Choroid plexus epithelial cell (primary cell): Measurements from ENCODE around the gene AKR7A2.

ENCODE experiments used
- DNase-seq: peaks from one replicate; pipeline ENCODE4 v3.0.0-alpha.2; 2010; ENCODE audit warnings: low read depth
- H3K4me3 ChIP-seq: 2 replicates; pipeline ENCODE4 v1.5.1; 2011; ENCODE audit warnings: low read depth, mild to moderate bottlenecking, control low read depth, low read length, moderate library complexity
- TF ChIP-seq, protein P1 (sequence below): conservative IDR thresholded peaks from 2 replicates; pipeline ENCODE4 v1.5.1; 2011; ENCODE audit warnings: low read depth, mild to moderate bottlenecking, control low read depth, inconsistent platforms, low read length, moderate library complexity

The AKR7A2 gene

DNA sequence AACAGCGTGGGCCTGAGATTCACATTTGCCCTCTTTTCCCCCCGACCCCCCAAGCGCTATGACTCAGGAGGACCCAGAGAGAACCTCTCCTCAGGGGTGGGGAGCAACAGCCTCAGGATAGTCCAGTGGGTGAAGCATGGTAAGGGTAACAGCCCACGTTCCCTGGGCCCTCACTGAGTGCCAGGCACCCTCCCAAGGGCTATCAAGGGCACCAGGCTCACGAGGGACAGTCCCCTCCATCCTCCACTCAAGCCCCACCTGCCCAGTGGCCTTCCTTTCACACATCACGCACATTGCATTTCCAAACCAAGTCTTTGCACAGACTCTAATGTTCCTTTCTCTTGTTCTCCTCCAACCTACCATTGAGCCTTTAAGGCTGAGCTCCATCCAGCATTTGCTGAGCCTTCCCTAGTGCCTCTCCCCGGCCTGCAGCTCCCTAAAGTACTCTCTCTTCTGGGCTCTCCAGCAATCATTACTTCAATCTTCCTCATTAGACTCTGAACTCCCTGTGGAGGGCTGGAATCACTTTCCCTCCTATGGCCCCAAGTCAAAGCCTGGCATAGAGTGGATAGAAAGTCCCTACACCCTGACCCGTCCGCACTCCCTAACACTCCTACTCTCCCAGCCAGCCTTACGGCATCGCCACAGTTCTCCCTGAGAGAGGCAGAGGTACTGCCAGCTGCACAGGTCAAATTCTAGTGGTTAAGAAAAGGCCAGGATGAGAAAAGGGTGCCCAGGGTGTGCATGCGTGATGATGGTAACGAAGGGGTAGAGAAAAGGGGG, 1.0 kb downstream of the AKR7A2 start:
- DNase-seq, result peak; percentile 30
- peak overlapping the region; percentile 63 for H3K4me3 ChIP-seq
- TF ChIP-seq, protein P1, sequence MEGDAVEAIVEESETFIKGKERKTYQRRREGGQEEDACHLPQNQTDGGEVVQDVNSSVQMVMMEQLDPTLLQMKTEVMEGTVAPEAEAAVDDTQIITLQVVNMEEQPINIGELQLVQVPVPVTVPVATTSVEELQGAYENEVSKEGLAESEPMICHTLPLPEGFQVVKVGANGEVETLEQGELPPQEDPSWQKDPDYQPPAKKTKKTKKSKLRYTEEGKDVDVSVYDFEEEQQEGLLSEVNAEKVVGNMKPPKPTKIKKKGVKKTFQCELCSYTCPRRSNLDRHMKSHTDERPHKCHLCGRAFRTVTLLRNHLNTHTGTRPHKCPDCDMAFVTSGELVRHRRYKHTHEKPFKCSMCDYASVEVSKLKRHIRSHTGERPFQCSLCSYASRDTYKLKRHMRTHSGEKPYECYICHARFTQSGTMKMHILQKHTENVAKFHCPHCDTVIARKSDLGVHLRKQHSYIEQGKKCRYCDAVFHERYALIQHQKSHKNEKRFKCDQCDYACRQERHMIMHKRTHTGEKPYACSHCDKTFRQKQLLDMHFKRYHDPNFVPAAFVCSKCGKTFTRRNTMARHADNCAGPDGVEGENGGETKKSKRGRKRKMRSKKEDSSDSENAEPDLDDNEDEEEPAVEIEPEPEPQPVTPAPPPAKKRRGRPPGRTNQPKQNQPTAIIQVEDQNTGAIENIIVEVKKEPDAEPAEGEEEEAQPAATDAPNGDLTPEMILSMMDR, result no peak

GRCh38 chr1:19310061-19310460, 1.9 kb downstream of the AKR7A2 start:
- H3K4me3 ChIP-seq, result no peak overlapping the region
- TF ChIP-seq, protein P1, result no peak
- DNase-seq, result no peak

- no peak overlapping the region for H3K4me3 ChIP-seq
- DNase-seq, result peak; percentile 80
- TF ChIP-seq, protein P1, result no peak
Observed at GRCh38 chr1:19309123-19309813, 2.7 kb downstream of the AKR7A2 start.

- no peak for DNase-seq
- TF ChIP-seq, protein P1, result no peak
- H3K4me3 ChIP-seq, result no peak overlapping the region
Observed at GRCh38 chr1:19308509-19308907, 3.4 kb downstream of the AKR7A2 start.

- H3K4me3 ChIP-seq, result no peak overlapping the region
- no peak for DNase-seq
- TF ChIP-seq, protein P1, result no peak
Observed at GRCh38 chr1:19307794-19308508, 4.0 kb downstream of the AKR7A2 start.

DNA sequence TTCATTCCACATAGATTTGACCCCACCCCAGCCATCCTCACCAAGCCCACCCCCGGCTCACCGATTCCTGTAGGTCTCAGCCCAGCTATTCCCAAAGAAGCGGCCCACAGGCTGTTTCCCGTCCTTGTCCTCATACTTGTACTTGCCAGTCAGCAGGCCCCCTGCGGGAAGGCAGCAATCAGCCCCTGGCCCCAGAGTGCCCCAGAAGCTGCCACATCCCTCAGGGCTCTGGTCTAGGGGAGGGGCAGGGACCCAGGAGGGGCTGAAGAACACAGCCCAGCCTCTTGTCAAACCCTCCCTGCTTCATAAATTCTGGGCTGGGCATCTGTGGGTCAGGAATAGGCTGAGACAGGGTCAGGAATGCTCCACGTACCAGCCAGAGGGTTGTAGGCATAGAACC, 5.0 kb downstream of the AKR7A2 start:
- no peak overlapping the region for H3K4me3 ChIP-seq
- TF ChIP-seq, protein P1, result no peak
- no peak for DNase-seq
